OCI-LY3 (cell line): ENCODE data around the gene ZNF296.

Source experiments
- H2AFZ ChIP-seq: fragments of 200-600, 300-600 bp; shearing (Covaris generic); 2 replicates; pipeline ENCODE4 v1.6.0; 2014; ENCODE audit warnings: antibody characterized with exemption, low read depth, low read length
- H3K27ac ChIP-seq: fragments of 200-600, 300-600 bp; sonication (generic); 2 replicates; pipeline ENCODE4 v1.5.1; 2014; ENCODE audit warnings: mild to moderate bottlenecking, low read length, moderate library complexity, mixed read lengths
- H3K27me3 ChIP-seq: fragments of 200-600, 300-600 bp; sonication (generic); 2 replicates; pipeline ENCODE4 v1.6.1; 2014; ENCODE audit warnings: low read depth, low read length, mixed read lengths
- H3K36me3 ChIP-seq: fragments of 200-600, 300-600 bp; sonication (generic); replicated peaks from 2 replicates; pipeline ENCODE3; 2014; ENCODE audit warnings: low read depth, low read length, mixed read lengths
- H3K4me1 ChIP-seq: fragments of 300-600, 200-600 bp; sonication (generic); 2 replicates; pipeline ENCODE4 v1.6.1; 2014; ENCODE audit warnings: low read length, mixed read lengths
- H3K4me2 ChIP-seq: fragments of 200-600, 300-600 bp; sonication (generic); 2 replicates; pipeline ENCODE4 v1.6.1; 2014; ENCODE audit warnings: low read length, mixed read lengths
- H3K4me3 ChIP-seq: fragments of 300-600, 200-600 bp; sonication (generic); 2 replicates; pipeline ENCODE4 v1.5.1; 2014; ENCODE audit warnings: antibody characterized with exemption, mild to moderate bottlenecking, low read length, moderate library complexity
- H3K79me2 ChIP-seq: fragments of 300-600, 200-600 bp; shearing (Covaris generic); 2 replicates; pipeline ENCODE4 v1.6.1; 2014; ENCODE audit warnings: mild to moderate bottlenecking, low read length, mixed read lengths
- H3K9ac ChIP-seq: fragments of 300-600, 200-600 bp; shearing (Covaris generic); 2 replicates; pipeline ENCODE4 v1.6.0; 2014; ENCODE audit warnings: mild to moderate bottlenecking, low read length, moderate library complexity
- H3K9me3 ChIP-seq: fragments of 200-600, 300-600 bp; shearing (Covaris generic); 2 replicates; pipeline ENCODE4 v1.6.1; 2014; ENCODE audit warnings: low read length, mixed read lengths; ENCODE audit not compliant: insufficient read depth
- H4K20me1 ChIP-seq: fragments of 200-600, 300-600 bp; sonication (generic); 2 replicates; pipeline ENCODE4 v1.6.1; 2016; ENCODE audit warnings: low read length, mixed read lengths; ENCODE audit not compliant: insufficient read depth
- CTCF ChIP-seq: fragments of 200-600, 300-600 bp; sonication (generic); IDR thresholded peaks from 2 replicates; pipeline ENCODE4 v1.5.1; 2014; ENCODE audit warnings: antibody characterized with exemption, low read length, low read depth
- EZH2phosphoT487 ChIP-seq: fragments of 200-600 bp; shearing (Covaris generic); IDR thresholded peaks from 2 replicates; pipeline ENCODE4 v1.6.1; 2018; ENCODE audit warnings: antibody characterized with exemption, mixed run types, low read depth

ZNF296 gene

DNA sequence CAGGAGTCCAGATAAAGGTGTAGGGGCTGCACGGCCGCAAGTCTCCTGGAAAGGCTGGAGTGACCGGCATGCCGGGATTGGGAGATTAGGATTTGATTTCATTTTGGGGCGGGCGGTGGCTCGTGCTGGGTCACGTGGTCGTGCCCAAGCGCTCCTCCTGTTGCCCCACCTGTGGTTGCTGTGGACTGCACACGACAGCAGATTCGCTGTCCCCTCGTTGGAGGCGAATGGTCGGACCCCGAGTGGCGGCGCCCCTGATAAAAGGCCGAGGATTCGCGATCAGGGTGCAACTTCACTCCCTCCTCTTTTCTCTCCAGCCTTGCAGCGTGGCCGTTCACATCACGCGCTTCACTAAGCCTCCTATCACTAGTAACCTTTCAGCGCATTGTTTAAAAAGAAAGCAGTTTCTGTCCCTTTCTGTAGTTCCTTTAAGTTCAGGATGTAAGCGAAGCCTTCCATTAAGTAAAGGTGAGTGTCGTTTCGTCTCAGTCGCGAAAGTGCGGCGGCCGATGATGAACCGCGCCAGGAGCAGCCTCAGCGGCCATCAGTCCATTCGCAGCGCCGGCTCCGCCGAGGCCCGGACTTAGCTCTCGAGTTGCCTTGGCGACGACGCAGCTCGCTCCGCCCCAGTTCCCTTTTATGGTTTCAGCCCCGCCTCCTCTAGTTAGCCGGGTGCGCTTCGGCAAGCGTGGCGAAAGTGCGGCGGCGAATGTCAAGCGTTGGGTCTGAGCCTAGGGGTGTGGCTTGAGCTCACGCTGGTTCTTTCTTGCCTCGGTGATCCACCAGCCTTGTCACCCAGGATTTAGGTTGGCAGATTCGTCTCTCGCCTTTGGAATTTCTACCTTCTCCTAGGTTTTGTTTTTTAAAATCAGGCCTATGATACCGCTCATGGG, 15.0 kb upstream of the ZNF296 start:
- Histone ChIP-seq H3K4me2 (peak overlapping the region; percentile 100), H2AFZ (no peak overlapping the region), H3K36me3 (peaks cover 39% of the 10 kb centered on the region), H3K4me3 (peak overlapping the region; percentile 96), H3K4me1 (peaks cover 19% of the 10 kb centered on the region), H3K27ac (no peak overlapping the region), H3K9ac (0 out of 2 replicates have a peak overlapping the region, but pooled peaks have one; percentile 78), H3K9me3 (no peaks in the 10 kb centered on the region), H3K27me3 (no peaks in the 10 kb centered on the region), H4K20me1 (peaks cover 21% of the 10 kb centered on the region), H3K79me2 (peaks cover 59% of the 10 kb centered on the region)
- TF ChIP-seq EZH2phosphoT487 (no peak), CTCF (no peak)

- no peak overlapping the region for H2AFZ ChIP-seq
- H3K4me3 ChIP-seq, result no peak overlapping the region
- H3K4me1 ChIP-seq, result peaks cover 19% of the 10 kb centered on the region
- no peaks in the 10 kb centered on the region for H3K9me3 ChIP-seq
- H3K36me3 ChIP-seq, result peaks cover 42% of the 10 kb centered on the region
- TF ChIP-seq CTCF (no peak), EZH2phosphoT487 (no peak)
- no peak overlapping the region for H3K9ac ChIP-seq
- H3K27me3 ChIP-seq, result no peaks in the 10 kb centered on the region
- peaks cover 16% of the 10 kb centered on the region for H4K20me1 ChIP-seq
- peaks cover 56% of the 10 kb centered on the region for H3K79me2 ChIP-seq
- no peak overlapping the region for H3K27ac ChIP-seq
- H3K4me2 ChIP-seq, result no peak overlapping the region
These were observed 14.3 kb upstream of the ZNF296 start for GRCh38 chr19:45090606-45091005.

GRCh38 chr19:45090034-45090433, 13.8 kb upstream of the ZNF296 start:
- no peaks in the 10 kb centered on the region for H3K9me3 ChIP-seq
- peaks cover 19% of the 10 kb centered on the region for H3K4me1 ChIP-seq
- H4K20me1 ChIP-seq, result peaks cover 14% of the 10 kb centered on the region
- peaks cover 46% of the 10 kb centered on the region for H3K36me3 ChIP-seq
- TF ChIP-seq EZH2phosphoT487 (no peak), CTCF (no peak)
- H3K27me3 ChIP-seq, result no peaks in the 10 kb centered on the region
- no peak overlapping the region for H3K9ac ChIP-seq
- H3K4me3 ChIP-seq, result no peak overlapping the region
- no peak overlapping the region for H3K4me2 ChIP-seq
- H3K27ac ChIP-seq, result no peak overlapping the region
- H3K79me2 ChIP-seq, result peaks cover 56% of the 10 kb centered on the region
- no peak overlapping the region for H2AFZ ChIP-seq

GRCh38 chr19:45087531-45087930, 11.3 kb upstream of the ZNF296 start:
- H3K27ac ChIP-seq, result no peak overlapping the region
- H4K20me1 ChIP-seq, result 0 out of 2 replicates have a peak, but pooled peaks cover 8% of the 10 kb centered on the region
- no peak overlapping the region for H3K4me3 ChIP-seq
- peaks cover 6% of the 10 kb centered on the region for H3K4me1 ChIP-seq
- no peak overlapping the region for H3K4me2 ChIP-seq
- TF ChIP-seq CTCF, result no peak
- no peak for TF ChIP-seq EZH2phosphoT487
- peaks cover 51% of the 10 kb centered on the region for H3K36me3 ChIP-seq
- no peaks in the 10 kb centered on the region for H3K9me3 ChIP-seq
- peaks cover 55% of the 10 kb centered on the region for H3K79me2 ChIP-seq
- H2AFZ ChIP-seq, result no peak overlapping the region
- no peaks in the 10 kb centered on the region for H3K27me3 ChIP-seq
- no peak overlapping the region for H3K9ac ChIP-seq
